GM18909 (cell line): ENCODE measurements around the gene RPE.

ENCODE experiments used
- ATAC-seq: cut with Tn5 transposase; IDR thresholded peaks from one replicate; pipeline ENCODE4 v1.9.1; 2021; ENCODE audit warnings: mild to moderate bottlenecking; ENCODE audit not compliant: unreplicated experiment, poor library complexity

The RPE gene

DNA sequence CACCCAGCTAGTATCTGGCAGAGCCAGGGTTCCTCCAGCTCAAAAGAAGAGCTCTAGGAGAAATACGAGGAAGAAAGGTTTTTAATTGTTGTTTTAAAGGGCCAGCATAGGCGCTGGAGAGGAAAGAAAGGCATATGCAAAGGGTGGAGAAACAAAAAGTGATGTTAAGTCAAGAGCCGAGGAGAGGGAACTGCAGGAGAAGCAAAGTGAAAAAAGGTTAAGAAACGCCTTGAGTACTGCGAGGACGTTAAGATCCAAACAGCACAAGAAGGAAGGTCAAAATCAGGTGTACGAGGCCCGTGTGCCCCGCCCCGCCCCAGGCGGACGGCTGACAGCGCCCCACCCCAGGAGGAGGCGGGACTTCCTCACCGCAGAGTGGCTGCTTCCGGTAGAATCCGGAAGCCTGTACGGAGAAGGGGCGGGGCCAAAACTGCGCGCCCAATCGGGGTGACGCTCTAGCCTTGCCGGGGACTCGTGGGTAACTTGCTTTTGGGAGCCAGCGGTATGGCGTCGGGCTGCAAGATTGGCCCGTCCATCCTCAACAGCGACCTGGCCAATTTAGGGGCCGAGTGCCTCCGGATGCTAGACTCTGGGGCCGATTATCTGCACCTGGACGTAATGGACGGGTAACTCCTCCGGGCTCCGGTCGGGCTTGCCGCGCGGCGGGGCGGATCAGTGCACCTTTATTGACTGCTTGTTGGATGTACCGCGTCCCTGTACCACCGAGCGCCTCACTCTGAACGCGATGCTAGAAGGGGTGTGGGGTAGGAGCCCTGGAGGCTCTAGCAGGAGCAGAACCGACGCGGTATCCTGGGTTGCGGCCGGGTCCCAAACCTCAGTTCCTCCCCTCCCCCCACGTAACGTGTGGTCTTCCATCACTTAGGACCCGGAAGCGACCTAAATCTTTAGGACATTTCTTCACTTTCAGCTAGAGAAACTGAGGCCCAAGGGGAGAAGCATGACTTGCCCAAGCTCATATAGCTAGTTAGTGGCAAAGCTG is at the start of gene RPE:
TSS of gene RPE (plus strand) at position 481 of the 1,000 bp plus-strand sequence. CDS start at position 505, 24 bp downstream.
- ATAC-seq: peak; percentile 100

DNA sequence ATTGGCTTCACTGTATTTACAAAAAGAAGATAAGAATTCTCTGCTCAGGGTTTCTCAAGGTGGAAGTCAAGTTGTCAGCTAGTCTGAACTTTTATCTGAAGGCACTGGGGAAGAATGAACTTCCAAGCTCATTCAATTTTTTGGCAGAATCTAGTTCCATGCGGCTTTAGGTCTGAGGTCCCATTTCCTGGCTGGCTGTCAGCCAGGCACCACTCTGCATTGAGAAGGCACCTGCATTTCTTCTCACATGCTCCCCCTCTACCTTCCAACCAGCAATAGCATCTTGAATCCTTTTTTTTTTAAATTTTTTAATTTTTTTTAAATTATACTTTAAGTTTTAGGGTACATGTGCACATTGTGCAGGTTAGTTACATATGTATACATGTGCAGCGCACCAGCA is 46.2 kb upstream of the RPE start:
- no peak for ATAC-seq

DNA sequence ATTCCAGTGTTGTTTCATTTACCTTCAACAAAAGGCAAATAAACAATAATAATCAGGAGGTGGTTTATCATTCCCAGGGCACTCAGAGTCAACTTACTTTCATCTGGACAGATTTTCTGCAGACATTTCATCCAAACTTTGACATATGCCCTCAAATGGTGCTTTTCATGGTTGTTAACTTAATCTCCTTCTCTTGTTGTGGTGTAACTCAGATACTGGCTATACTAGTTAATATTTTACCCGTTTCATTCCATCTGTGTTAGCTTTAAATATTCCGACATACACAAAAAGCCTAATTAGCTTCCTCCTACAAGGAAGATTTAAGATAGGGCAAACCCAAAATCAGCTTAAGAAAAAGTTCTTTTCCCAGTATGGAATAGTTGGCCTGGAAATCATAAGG is 44.4 kb upstream of the RPE start:
- ATAC-seq: no peak

DNA sequence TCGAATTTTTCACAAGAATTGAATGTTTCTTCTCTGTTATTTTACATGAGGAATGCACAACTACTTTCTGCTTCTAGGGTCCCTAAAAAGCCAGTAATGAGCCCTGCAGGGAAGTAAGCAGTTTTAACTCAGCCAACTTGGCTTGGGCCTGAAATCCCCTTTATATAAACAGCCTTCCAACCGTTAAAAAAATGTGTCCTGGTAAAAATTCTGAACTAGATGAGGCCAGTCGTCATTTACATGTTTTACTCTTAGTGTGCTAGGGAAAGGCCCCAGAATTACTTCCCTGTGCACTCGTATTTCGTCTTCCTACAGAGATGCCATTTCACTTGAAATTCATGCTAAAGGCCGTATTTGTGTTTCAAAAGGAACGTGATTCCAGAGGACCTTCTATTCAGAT is 42.4 kb upstream of the RPE start:
- no peak for ATAC-seq

DNA sequence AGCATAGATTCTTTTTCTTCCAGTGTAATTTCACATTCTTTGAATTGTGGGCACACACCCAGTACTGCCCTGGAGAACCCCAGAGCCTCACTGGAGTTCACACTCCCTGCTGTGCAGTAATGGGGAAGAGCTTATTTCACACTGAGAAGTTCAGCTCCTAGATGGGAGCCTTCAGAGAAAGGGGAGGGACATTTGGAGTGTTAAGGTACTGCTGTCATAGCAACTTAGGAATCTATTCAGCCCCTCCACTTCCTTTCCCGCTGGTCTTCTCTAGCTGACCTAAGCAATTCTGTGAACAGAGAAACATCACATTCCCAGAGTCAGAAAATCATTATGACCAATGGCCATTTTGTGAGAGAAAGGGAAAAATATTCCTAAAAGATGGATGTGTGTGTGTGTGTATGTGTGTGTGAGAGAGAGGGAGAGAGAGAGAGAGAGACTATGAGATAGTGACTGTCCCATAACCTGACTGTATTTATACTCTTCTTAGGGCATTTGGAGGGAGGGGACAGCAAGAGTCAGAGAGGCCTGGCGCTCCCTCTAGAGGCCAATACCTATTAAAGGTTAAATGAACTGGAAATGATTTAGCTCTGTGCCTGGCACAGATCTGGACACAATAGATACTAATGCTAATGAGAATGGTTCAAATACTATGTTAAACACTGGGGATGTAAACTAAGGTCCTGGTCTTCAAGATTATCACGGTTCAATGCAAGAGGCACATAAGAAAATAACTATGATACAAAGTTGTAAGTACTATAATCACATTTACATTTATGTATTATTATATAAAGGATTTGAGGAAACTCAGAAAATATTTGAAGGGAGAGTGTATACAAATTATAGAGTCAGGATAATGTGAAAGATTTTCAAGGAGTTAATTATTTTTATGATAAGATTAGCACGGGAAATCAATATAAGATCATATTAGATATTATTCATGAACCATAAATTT is 41.5 kb upstream of the RPE start:
- peak; percentile 96 for ATAC-seq

DNA sequence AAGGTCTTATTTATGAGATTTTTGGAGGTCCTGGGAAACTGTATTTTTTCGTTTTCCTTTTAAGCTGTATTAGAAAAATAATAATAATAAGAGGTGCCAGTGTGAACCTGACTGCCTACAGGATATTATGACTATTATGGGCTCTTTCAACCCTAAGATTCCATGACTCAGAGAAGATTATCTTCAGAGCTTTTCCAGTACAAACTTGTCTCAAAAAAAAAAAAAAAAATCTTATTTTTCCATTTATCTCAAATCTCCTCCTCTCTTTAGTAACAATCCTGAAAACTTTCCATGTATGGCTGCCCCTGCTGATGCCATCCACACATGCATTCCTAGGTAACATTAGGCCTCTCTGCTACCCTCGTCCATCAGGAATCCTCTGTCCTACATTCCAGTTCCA is 36.7 kb upstream of the RPE start:
- ATAC-seq: no peak

DNA sequence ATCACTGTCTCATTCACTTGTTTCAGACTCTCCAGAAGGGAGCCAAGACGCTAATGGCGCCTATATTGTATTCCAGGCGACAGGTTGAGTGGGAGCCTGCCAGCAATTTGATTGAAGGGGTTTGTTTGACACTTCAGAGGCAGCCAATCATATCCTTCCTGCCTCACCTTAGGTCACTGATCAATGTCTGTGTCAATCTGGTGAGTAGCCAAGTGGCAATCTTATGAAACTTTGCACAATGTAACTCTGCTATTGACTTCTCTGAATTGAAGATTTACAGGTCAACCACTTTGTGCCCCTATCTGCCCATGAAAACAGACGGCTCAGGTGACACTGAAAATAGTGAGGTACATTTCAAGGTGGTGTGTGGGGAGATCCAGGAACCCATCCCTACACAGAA is 32.7 kb upstream of the RPE start:
- no peak for ATAC-seq

DNA sequence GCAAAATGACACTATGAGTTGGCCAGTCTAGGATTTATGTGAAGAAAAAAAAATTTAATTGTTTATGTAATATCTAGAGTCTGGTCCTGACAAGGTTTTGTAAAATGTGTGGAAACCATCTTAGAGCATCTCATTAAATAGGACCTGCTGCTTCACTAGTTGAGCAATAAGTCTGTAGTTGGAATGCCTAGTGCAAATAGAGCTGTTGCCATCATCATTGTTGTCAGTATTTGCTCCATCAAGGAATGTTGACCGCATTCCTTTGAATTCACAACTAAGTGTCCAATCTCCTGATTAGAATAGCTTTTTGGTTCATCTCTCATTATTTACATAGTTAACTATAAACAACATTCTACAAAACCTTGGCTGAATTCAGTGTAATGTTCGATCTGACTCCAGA is 32.2 kb upstream of the RPE start:
- ATAC-seq: no peak

DNA sequence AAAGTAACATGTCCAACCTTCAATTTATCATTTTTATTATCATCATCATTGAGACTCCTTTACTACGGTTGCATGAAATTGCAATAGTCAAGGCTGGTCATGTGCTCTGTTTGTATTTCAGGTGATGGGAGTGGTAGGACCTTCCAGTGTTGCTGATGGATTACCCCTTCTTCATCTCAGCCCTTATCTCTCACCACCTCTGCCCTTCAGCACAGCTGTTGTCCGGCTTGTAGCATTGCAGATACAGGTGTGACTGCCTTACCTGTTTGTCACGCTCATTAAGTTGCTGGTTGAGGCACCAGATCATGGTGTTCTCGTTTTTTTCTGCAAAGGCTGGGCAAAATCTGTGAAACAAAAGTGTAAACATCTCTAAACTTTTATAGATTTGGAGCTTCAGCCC is 31.7 kb upstream of the RPE start:
- ATAC-seq: no peak

DNA sequence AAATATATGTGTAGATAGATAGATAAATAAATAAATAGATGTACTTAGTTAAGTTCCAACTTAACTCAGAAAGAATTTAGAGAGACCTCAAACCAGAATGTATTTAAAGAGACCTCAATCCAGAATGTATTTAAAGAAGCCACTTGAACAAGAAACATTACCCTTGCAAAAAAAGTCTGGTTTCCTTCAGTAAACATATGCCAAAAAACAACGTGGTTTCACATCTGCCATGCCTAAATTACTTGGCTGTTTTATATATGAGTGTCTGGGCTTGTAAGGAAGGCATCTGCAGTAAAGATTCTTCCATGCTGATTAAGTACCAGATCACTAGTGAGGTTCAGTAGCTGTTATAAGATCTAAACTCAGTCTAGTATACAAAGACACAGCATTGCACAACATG is 29.1 kb upstream of the RPE start:
- ATAC-seq: no peak

DNA sequence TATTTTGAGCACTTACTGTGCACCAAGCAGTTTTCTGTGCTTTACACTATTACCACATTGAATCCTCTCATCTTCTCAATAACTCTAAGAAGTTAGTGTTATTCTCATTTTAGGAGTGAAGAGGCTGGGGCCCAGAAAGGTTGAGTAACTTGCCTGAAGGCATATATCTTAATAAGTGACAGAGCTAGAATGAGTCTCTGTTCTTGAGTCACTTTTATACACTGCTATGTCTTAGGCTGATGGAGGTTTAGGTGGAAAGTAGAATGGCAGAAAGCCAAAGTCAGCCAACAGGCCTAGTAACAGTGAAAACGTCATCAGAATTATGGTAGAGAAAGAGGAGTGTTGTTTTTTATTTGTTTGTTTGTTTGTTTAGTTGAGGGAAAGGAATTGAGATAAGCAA is 27.9 kb upstream of the RPE start:
- ATAC-seq: no peak

DNA sequence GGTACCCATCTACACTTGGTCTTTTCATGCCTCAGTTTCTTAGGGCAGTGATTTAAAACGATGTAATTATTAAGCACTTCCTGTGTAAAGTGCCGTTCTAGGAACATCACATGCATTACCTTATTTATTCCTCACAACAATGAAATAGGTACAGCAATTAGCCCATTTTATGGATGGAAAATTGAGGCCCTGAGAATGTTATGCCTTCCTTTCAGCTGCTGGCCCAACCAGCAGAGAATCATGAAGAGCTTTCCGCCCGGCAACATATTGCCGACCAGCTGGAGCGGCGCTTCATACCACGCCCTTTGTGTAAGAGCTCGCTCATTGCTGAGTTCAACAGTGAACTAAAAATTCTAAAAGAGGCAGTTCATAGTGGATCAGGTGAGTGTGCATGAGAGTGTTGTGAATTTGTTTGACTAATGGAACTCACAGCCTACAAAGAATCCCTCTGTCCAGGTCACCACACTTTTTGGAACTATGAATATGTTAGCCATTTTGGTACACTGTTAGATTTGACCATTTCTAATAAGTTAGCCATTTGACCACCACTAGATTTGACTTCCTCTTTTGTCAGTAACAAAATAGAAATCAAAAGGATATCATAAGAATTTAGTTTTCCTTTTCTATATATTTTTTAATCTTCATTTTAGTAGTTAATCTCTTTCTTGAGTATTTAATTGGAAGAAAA is 25.6 kb upstream of the RPE start:
- ATAC-seq: peak; percentile 89

DNA sequence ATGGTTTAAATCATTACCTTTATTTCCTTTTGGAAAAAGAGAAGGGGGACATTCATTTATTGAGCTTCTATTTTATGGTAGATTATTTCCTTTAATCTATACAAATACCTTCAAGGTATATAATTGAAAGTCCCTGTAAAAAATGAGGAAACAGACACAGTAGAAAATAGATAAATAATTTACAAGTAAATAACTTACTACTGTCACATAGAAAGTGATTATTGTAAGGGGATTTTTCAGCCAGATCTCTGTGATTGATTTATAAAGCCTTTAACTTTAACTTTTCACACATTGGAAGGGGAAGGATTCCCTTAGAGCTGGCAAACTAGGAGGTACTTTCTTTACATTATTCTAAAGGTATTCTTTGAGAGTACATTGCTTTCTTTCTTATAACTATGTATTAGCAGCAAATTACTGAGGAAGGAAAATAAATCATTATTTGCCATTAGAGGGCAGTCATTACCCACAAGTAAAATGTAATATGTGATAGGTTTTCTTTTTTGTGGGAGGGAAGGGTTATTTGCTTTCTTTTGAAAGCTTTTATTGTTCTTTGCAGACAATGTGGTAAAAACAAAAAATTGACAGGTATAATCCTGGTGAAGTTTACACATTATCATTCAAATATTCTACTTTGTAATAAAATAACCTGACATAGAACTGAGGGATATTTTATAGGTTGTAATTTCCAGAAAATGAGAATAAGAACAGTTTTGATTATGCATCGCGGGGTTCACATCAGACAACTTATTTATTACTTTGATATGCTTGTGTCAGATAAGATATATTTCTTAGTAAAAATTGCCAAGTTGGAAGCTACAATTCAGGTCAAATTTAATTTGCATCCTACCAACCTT is 24.8 kb upstream of the RPE start:
- ATAC-seq: peak; percentile 62

DNA sequence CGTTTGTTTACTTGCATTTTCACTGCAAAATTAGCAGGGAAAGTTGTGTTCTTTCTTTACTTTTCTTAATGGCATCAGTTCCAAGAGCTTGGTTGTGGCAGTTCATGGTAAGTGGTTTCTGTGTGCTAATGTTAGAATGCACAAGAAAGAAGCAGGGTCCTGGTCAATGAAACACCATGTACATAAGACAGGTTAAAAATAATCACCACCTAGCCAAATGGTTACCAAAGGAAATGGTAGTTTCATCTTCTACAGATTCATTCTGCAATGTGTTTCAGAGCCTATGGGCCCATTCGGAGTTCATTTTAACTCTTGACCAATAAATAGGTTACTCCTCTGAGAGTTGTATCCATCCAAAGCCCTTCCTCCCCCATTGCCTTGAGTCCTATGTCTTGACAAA is 18.1 kb upstream of the RPE start:
- no peak for ATAC-seq

DNA sequence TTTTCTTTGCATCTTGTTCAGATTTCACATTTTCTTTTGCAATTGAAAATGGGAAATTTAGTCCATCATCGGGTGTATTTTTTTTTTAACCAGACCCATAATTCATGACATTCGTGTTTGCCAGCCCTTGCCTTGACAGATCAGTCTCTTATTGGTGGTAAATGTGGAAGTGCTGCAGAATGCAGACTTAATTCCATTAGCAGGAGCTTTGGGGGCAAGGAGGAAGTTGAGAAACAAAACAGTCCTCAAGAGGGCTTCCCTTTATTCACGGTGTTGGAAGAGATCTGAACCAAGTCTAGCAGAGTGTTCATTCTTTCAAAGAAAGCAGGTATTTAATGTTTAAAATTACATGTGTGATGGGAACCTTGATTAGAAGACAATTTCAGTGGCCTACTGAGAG is 16.6 kb upstream of the RPE start:
- no peak for ATAC-seq

DNA sequence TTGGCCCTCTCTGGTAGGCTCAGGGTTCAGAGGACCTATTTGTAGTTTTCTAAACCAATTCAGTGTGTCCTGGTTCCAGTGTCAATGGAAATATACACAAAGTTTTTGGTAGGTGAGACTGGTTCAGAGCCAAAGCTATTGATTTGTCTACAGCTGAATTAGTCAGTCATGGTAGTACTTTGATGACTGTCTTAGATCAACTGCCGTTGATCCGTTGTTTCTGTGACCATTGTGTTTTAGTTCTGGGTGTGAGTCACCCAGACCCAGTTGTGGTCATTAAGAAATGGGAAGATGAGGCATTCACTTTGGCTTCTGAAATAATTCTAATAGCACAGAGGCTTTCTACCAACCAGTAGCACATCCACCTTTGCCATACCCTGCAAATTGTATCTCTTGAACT is 16.0 kb upstream of the RPE start:
- ATAC-seq: no peak

DNA sequence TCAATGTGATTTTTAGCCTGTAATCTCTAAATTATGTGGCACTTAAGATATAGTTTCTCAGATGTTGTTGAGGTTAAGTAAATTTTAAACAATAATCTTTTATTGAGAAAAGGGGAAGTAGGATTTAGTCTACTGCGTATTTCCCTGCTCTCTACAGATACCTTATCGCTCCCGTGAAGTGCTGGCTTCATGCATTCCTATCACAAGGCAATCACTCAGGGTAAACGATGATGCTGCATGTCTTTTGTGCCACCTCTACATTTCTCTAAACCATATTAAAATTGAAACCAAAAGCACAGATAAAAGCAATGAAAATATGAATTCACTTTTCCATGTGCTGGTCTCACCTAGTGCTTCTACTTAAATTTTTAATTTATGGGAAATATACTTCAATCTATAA is 14.4 kb upstream of the RPE start:
- ATAC-seq: peak; percentile 64

DNA sequence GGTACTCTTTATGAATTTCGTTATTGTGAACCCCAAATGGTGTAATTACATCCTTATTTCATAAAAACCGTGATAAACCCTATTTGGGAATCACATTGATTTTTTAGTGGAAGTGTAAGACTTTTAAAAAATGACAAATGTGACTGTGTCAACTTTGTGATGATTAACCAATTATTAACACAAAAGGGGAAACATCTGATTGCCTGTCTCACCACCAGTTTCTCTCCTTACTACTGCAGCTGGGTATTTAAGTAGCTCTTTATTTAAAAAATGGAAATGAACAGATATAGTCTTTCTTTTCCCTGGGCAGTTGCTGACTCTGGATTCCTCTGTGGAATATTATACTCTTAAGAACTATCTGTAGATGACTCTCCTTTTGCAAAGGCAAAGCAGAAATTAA is 11.6 kb upstream of the RPE start:
- ATAC-seq: peak; percentile 56

DNA sequence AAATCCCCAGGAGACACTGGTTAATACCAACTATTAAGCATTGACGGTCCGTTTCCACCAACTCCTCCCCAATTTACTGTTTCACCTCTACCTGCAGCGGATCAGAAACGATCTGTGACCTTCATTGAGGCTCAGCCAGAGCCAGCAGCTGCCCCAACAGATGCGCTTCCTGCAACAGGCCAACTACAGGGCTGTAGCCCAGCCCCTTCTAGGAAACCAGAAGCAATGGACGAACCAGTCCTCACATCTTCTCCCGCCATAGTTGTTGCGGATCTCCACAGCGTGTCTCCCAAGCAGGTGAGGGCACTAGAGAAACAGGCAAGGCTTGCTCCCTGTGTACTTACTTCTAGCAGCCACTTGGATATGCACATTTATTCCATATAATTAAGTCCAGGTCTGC is 8.5 kb upstream of the RPE start:
- ATAC-seq: no peak

DNA sequence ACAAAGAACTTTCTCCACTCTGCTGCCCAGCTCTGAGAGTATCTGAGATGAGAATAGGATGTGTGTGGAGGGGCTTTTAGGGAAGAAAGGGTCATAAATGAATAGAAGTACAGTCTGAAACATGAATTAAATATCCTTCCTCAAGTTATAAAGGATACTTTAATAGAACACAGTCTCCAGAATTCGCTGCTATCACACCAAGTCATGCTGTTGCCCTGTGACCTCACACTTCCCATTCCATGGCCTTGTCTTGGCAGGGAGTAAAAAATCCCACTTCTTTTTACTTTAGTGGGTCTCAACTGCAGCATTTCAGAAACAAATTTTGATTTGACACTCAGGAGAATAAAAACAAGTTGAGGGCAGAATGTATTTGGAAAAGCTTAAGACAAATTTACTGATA is 3.8 kb upstream of the RPE start:
- ATAC-seq: no peak
